Parathyroid adenoma (tissue), 2 donors: ENCODE results near the gene ZNF438.

Experiments used
- H2AFZ ChIP-seq: fragments of 300-600 bp; sonication (generic); one replicate; pipeline ENCODE4 v1.7.0; 2017; ENCODE audit warnings: antibody characterized with exemption, mild to moderate bottlenecking
- H3K27ac ChIP-seq: fragments of 300-600 bp; sonication (generic); one replicate; pipeline ENCODE4 v1.7.0; 2017
- H3K27me3 ChIP-seq: fragments of 300-600 bp; sonication (generic); one replicate; pipeline ENCODE4 v1.7.0; 2017; ENCODE audit warnings: low read length; ENCODE audit not compliant: control insufficient read depth, insufficient read depth
- H3K36me3 ChIP-seq: fragments of 300-600 bp; sonication (generic); one replicate; pipeline ENCODE4 v1.7.0; 2017; ENCODE audit warnings: low read length; ENCODE audit not compliant: control insufficient read depth, insufficient read depth
- H3K4me1 ChIP-seq: fragments of 300-600 bp; sonication (generic); one replicate; pipeline ENCODE4 v1.7.0; 2017; ENCODE audit warnings: control low read depth
- H3K4me2 ChIP-seq: fragments of 300-600 bp; sonication (generic); one replicate; pipeline ENCODE4 v1.7.0; 2017; ENCODE audit warnings: low read length
- H3K4me3 ChIP-seq: fragments of 300-600 bp; sonication (generic); one replicate; pipeline ENCODE4 v1.7.0; 2017; ENCODE audit warnings: low read depth, low read length
- H3K79me2 ChIP-seq: fragments of 300-600 bp; sonication (generic); one replicate; pipeline ENCODE4 v1.7.0; 2017; ENCODE audit warnings: control low read depth
- H3K9ac ChIP-seq: fragments of 300-600 bp; sonication (generic); one replicate; pipeline ENCODE4 v1.7.0; 2017; ENCODE audit warnings: mild to moderate bottlenecking
- H3K9me3 ChIP-seq: fragments of 300-600 bp; sonication (generic); one replicate; pipeline ENCODE4 v1.7.0; 2017; ENCODE audit warnings: low read length; ENCODE audit not compliant: control insufficient read depth
- TF ChIP-seq, protein P1 (sequence below): fragments of 300-600 bp; sonication (generic); IDR thresholded peaks from one replicate; pipeline ENCODE4 v1.7.0; 2017; ENCODE audit warnings: antibody characterized with exemption, mild to moderate bottlenecking
- donor health status: primary hyperparathyroidism.

The ZNF438 gene

DNA sequence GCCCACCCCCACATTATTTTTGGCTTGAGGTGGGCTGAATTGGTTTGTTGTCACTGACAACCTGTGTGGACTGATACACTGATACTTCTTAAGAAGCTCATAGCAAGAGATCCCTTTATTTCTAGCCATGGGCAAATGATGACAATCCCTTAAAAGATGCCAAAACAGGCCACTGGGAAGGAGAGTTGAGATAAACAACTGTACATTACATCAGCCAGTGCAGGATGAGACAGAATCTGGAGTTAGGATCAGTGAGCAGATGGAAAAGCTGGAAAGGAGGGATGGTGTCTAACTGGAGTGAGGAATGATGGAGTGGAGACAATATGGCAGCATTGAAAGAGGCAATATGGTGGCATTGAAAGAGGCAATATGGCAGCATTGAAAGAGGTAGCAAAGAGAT, 206.2 kb downstream of the ZNF438 start:
- Histone ChIP-seq H3K9ac (no peak overlapping the region), H3K9me3 (no peaks in the 10 kb centered on the region), H3K4me3 (no peak overlapping the region), H3K4me1 (no peaks in the 10 kb centered on the region), H3K27ac (no peak overlapping the region), H2AFZ (no peak overlapping the region), H3K36me3 (no peaks in the 10 kb centered on the region), H3K79me2 (no peaks in the 10 kb centered on the region), H3K4me2 (no peak overlapping the region), H3K27me3 (no peaks in the 10 kb centered on the region)
- TF ChIP-seq, protein P1, sequence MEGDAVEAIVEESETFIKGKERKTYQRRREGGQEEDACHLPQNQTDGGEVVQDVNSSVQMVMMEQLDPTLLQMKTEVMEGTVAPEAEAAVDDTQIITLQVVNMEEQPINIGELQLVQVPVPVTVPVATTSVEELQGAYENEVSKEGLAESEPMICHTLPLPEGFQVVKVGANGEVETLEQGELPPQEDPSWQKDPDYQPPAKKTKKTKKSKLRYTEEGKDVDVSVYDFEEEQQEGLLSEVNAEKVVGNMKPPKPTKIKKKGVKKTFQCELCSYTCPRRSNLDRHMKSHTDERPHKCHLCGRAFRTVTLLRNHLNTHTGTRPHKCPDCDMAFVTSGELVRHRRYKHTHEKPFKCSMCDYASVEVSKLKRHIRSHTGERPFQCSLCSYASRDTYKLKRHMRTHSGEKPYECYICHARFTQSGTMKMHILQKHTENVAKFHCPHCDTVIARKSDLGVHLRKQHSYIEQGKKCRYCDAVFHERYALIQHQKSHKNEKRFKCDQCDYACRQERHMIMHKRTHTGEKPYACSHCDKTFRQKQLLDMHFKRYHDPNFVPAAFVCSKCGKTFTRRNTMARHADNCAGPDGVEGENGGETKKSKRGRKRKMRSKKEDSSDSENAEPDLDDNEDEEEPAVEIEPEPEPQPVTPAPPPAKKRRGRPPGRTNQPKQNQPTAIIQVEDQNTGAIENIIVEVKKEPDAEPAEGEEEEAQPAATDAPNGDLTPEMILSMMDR: no peak

DNA sequence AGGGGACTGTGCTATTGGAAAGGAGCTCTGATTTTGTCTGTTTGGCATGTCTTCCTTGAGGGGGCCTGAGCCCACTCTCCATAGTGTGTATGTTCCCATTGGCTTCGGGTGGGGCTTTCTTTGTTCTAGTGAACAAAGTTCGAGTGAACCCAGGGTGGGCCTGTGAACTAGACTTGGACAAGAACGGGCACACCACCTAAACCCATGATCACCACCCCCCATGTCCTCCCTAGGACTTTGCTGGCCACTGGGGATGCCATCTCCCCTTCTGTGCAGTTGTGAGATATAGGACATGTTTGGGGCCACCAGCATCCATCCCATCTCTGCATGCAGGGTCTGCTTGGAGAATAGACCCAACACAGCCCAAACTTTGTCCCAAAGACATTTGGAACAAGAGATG, 206.6 kb downstream of the ZNF438 start:
- Histone ChIP-seq H3K4me2 (no peak overlapping the region), H3K36me3 (no peaks in the 10 kb centered on the region), H3K4me3 (no peak overlapping the region), H3K4me1 (no peaks in the 10 kb centered on the region), H3K9me3 (no peaks in the 10 kb centered on the region), H2AFZ (no peak overlapping the region), H3K27ac (no peak overlapping the region), H3K9ac (no peak overlapping the region), H3K79me2 (no peaks in the 10 kb centered on the region), H3K27me3 (no peaks in the 10 kb centered on the region)
- TF ChIP-seq, protein P1: no peak

DNA sequence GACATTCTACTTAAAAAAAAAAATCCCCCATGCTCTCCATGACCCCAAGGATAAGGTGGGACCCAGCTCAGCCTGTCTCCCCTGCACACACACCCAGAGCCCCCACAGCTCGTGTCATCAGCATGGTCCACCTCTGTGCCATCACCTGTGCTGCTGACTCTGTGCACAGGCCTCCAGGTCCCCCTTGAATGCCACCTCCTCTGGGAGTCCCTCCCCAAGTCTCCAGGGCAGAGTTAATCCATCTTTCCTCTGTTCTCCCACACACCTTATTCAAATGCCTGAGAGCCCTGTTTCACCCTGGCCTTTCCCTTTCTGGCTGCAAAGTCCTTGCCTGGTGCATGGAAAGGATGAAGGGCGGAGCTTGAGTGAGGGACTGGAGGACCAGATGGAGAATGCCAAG, 208.0 kb downstream of the ZNF438 start:
- Histone ChIP-seq H3K4me2 (no peak overlapping the region), H3K27ac (no peak overlapping the region), H3K9me3 (no peaks in the 10 kb centered on the region), H3K4me3 (no peak overlapping the region), H3K9ac (no peak overlapping the region), H3K36me3 (no peaks in the 10 kb centered on the region), H3K27me3 (no peaks in the 10 kb centered on the region), H2AFZ (no peak overlapping the region), H3K4me1 (no peaks in the 10 kb centered on the region), H3K79me2 (no peaks in the 10 kb centered on the region)
- TF ChIP-seq, protein P1: no peak

DNA sequence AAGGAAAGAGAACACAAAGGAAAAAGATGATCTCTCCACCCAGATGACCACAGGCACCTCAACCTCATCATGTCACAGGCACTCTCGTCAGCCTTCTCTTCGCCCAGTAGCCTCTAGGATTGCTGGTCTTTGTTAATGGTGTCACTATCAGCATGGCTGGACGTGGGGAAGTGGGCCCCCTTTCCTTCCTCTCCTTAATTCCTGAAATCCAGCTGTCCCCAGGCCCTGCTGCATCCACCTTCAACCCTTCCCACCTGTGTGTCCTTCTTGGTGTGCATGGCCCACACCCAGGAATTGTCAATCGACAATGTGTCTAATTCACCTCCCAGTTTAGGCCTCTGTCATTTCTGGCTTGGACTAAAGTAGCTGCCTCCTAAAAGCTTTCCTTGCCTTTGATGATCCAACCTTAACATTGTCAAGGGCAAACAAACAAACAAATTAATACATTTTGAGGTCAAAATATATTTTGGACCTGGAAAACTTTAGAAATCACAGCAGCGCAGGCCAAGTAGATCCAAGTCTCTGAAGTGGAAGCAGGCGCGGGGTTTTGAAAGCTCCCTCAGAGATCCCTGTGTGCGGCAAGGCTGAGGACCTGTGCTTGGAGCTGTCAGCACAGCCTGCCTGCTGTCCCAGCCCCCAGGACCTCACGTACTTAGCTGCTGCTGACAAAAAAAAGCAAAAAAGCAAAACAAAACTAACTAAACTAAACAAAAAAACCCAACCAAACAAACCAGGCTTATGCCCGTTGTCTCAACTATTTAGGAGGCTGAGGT, 208.8 kb downstream of the ZNF438 start:
- no peaks in the 10 kb centered on the region for H3K36me3 ChIP-seq
- no peaks in the 10 kb centered on the region for H3K27me3 ChIP-seq
- no peak overlapping the region for H3K9ac ChIP-seq
- H3K4me2 ChIP-seq: no peak overlapping the region
- H3K9me3 ChIP-seq: no peaks in the 10 kb centered on the region
- no peak overlapping the region for H3K27ac ChIP-seq
- TF ChIP-seq, protein P1: no peak
- H3K4me3 ChIP-seq: no peak overlapping the region
- peaks cover 2% of the 10 kb centered on the region for H3K4me1 ChIP-seq
- H2AFZ ChIP-seq: no peak overlapping the region
- H3K79me2 ChIP-seq: no peaks in the 10 kb centered on the region
